GM19238 (cell line): ENCODE measurements around the gene MCM5.
"Not testable (repeated sequence)": the region's sequence is repeated elsewhere in the genome, so short reads cannot be mapped to it uniquely, and the experiment has no call there.

Experiments
- DNase-seq: peaks from one replicate; pipeline ENCODE4 v3.0.0; 2011; ENCODE audit warnings: low spot score; ENCODE audit not compliant: insufficient read length

Gene MCM5

GRCh38 chr22:35378621-35379020 lies 21.3 kb upstream of the MCM5 start:
- no peak for DNase-seq

DNA sequence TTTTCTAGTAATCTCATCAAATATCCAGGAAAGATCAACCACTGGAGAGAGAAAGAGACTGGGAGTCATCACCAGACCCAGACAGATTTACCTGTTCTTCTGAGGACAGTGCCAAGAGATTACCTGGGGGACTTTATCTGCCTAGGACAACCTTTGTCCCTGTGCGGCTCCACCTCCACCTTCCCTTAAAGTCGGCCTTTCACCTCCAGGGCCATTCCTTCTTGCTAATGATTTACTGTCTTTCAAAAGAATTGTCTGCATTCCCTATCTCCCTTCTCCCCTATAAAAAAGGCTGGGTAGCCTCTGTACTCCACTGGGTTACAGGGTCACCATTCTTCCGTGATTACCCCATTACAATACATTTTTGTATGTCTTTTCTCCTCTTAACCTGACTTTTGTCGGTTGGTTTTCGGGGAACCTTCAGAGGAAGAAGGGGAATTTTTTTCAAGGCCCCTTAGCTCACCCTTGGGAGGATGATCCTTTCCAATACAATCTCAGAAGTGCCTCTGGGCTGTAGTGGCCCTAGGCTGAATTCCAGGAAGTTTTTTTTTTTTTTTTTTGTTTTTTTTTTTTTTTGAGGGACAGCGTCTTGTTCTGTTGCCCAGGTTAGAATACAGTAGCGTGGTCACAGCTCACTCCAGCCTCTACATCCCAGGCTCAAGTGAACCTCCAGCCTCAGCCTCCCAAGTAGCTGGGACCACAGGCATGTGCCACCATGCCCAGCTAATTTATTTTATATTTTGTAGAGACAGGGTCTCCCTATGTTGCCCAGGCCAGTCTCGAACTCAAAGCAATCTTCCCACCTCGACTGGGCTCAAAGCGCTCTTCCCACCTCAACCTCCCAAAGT lies 20.6 kb upstream of the MCM5 start:
- no peak for DNase-seq

- DNase-seq = no peak
These were observed 19.9 kb upstream of the MCM5 start for GRCh38 chr22:35380013-35380412.

- DNase-seq = peak; percentile 67
These were observed 19.2 kb upstream of the MCM5 start, which contains the start of gene HMOX1 for GRCh38 chr22:35380537-35381423. Gene HMOX1, plus strand, starts transcription at chr22:35381096. Its CDS starts 78 bp downstream, at chr22:35381174.

DNA sequence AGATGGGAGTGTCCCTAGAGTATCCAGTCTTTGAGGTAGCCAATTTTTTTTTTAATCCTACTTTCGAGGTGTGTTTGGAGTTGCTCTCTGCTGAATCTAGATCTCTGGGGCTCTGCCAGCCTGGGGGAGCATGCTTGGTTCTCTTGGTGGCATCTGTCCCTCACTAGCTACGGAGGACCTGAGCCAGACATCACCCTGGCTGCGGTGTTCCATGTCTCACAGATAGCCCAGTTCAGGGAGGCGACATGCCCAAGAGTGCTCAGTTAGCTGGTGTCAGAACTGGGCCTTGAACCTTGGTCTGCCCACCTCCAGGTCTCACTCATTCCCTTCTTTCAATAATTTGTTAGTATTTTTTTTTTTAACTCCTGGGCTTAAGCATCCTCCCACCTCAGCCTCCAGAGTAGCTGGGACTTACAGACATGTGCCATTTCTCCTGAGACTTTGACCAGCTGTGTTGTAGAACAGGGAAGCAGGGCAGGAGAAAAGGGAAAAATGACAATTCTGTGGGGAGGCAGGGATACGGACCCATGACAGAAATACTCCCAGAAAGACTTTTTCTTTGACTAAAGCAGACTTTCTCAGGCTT lies 18.4 kb upstream of the MCM5 start:
- DNase-seq = no peak

- no peak for DNase-seq
These were observed 16.3 kb upstream of the MCM5 start for GRCh38 chr22:35383679-35384071.

DNA sequence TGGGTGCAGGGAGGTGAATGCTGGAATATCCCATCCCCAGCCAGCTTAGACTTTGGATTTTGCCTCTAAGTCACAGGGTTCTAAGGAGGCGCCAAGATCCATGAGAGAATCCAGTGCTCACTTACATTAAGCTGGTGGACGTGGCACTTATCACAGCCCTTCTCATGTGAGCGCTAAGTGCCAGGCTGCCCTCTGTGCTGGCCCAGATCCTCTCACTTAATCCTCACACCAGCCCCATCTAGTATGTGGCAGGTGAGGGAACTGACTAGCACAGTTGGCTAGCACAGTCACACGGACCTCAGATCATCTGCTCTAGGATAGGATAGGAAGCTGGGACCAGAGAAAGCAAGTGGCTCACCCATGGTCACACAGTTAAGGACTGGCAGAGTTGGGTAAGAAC lies 15.4 kb upstream of the MCM5 start:
- no peak for DNase-seq

GRCh38 chr22:35384975-35385588 lies 14.9 kb upstream of the MCM5 start:
- no peak for DNase-seq

- no peak for DNase-seq
These were observed 13.2 kb upstream of the MCM5 start for GRCh38 chr22:35386670-35387288.

DNA sequence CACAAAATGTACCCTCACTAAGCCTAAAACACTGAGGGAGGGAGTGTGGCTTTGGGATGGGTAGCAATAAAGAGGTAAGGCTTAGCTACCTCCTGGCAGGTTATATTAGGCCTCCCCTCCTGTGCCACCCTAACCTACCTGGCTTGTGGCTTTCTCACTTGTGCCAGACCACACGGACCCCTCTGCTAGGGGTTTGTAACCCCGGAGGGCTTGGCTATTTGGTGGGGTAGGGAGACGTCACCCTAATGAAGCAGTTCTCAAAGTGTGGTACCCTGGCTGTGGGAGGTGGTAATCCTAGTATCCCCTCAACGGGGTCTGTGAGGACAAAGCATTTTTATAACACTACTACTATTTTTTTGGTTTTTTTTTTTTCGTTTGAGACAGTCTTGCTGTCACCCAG lies 9.0 kb upstream of the MCM5 start:
- no peak for DNase-seq

DNA sequence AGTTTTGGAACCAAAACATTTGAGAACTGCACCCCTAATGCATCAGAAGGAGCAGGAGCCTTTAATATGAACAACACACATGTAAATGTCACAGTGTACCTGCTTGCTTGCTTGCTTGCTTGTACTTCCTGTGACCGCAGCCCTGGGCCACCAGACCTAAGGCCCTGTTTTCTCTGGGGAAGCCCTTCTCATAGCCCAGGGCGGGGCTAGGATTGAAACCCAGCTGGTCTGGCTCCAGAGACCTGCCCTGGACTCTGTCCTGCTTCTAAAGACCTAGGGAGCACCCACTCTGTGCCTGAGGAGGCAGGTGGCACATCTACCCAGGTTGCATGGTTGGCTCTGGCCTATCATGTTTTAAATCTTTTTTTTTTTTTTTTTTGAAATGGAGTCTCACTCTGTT lies 7.6 kb upstream of the MCM5 start:
- no peak for DNase-seq

DNA sequence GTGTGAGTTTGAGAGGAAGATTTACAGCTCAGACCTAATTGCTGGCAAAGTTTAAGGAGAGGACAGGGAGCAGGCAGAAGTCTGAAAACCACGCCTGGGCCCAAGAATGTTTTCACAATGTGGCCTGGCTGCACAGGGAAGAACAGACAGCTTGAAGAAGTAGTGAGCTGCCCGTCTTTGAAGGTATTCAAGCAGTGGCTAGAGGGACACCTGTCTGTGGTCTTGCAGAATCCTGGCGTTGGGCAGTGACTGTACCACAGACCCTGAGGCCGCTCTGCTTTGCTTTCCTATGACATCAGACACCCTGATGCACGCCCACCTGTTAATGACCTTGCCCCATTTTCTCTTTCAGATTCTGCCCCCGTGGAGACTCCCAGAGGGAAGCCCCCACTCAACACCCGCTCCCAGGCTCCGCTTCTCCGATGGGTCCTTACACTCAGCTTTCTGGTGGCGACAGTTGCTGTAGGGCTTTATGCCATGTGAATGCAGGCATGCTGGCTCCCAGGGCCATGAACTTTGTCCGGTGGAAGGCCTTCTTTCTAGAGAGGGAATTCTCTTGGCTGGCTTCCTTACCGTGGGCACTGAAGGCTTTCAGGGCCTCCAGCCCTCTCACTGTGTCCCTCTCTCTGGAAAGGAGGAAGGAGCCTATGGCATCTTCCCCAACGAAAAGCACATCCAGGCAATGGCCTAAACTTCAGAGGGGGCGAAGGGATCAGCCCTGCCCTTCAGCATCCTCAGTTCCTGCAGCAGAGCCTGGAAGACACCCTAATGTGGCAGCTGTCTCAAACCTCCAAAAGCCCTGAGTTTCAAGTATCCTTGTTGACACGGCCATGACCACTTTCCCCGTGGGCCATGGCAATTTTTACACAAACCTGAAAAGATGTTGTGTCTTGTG lies 6.6 kb upstream of the MCM5 start:
- DNase-seq = no peak

- DNase-seq = no peak
These were observed 6.0 kb upstream of the MCM5 start for GRCh38 chr22:35394011-35394312.

GRCh38 chr22:35394810-35395563 lies 5.0 kb upstream of the MCM5 start:
- DNase-seq = no peak

- not testable (repeated sequence) for DNase-seq
These were observed 3.3 kb upstream of the MCM5 start for GRCh38 chr22:35396622-35397021.

GRCh38 chr22:35397095-35397904 lies 2.6 kb upstream of the MCM5 start:
- DNase-seq = no peak

GRCh38 chr22:35398591-35398973 lies 1.4 kb upstream of the MCM5 start:
- DNase-seq = no peak

- no peak for DNase-seq
These were observed 744 bp upstream of the MCM5 start for GRCh38 chr22:35399114-35399677.

DNA sequence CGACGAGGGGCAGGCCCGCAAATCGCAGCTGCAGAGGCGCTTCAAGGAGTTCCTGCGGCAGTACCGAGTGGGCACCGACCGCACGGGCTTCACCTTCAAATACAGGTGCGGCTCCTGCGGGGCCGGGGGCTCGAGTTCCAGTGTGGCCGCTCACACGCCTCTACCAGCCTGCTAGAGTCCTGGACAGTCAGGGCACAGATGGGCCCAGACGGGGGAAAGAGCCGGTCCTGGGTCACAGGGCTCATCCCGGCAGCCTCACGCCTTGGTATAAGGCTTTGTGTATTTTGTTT lies 506 bp downstream of the MCM5 start:
- no peak for DNase-seq
